ENCODE measurements around the gene MTHFSD.
A peak's percentile ranks its signal among the peaks of the same experiment; 100 is the strongest.

MTHFSD gene

DNA sequence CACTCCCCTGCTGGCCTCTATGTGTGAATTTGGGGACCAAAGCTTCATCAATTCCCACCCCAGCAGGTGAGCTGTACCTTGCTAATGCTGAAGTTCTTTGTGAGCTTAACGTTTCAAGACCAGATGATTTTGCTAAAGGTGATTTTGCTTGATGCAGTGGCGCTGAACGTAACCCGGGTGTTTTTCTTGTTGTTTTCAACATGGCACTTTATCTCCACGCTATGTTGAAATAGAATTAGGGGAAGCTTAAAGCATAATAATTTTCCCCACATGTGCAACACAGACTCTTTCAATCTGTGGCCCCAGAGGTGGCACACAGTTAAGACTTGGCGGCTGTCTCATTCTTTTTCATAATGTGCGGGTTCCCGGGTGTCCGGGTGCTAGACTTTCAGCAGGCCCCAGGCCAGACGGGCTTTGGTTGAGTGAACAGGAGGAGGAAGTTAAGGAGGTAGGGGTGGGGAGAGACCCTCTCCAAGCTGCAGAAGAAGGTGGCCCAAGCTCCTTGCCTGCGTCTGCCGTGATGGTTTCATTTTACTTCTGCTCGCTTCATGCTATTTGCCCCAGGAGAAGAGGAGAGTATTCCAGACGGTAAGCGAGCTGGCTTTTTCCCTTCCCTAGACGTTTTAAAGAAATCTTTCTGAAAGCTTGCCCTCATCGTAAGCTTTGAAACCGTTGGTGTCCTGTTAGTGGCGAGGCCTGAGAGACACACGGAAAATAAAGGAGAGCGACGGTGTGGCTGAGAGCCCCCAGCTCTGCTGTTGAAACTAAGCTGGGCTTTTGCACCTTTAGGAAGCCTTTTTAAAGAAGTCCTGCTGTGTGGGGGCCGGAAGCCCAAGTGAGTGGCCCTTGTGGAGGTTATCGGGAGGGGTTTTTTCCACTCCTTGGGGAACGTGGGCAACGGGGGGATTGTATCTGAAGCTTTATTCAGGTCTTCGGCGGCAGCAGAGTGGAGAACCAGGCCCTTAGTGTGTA lies 15.8 kb upstream of the MTHFSD start:
- H3K4me3 ChIP-seq (ENCODE audit: low read depth, low read length), result no peak overlapping the region

DNA sequence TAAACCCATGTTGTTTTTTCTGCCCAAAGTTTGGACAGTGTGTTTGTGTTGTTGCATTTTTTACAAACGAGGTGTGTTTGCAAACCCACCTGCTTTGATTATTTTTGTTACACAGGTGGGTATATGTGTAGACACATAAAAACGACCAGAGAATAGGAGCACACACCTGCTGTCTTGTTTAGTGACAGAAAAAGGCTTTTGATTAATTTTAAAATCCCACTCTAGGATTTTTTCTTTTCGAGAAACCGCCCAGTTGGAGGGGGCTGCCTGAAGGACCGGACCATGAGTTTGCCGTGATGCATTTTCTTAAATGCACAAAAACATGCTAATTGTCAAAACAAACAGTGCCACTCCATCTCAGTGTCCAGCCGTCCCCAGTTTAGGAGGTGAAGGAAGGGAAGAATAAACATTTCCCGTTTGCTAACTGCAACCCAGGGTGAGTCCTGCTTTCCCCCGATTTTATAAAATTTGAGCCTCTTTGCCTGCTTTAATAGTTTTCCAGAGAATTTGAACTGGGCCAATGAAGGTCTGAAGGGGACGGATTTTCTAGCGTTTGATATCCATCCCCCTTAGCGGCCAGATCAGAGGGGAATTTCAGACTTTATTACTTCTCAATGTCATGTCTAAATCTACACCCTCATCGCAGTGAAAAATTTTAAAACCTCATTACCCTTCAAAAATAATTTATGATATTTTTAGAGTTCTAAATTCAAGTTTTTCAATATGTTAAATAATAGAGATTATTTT lies 14.8 kb upstream of the MTHFSD start:
- H3K4me3 ChIP-seq (ENCODE audit: low read depth, low read length), result no peak overlapping the region

DNA sequence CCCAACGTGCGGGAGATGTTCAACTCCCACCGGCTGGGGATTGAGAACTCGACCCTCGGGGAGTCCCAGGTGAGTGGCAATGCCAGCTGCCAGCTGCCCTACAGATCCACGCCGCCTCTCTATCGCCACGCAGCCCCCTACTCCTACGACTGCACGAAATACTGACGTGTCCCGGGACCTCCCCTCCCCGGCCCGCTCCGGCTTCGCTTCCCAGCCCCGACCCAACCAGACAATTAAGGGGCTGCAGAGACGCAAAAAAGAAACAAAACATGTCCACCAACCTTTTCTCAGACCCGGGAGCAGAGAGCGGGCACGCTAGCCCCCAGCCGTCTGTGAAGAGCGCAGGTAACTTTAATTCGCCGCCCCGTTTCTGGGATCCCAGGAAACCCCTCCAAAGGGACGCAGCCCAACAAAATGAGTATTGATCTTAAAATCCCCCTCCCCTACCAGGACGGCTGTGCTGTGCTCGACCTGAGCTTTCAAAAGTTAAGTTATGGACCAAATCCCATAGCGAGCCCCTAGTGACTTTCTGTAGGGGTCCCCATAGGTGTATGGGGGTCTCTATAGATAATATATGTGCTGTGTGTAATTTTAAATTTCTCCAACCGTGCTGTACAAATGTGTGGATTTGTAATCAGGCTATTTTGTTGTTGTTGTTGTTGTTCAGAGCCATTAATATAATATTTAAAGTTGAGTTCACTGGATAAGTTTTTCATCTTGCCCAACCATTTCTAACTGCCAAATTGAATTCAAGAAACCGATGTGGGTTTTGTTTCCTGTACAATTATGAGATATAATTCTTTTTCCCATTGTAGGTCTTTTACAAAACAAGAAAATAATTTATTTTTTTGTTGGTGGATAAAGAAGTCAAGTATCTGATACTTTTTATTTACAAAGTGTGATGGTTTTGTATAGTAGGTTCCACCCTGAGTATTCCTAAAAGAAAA lies 13.9 kb upstream of the MTHFSD start:
- H3K4me3 ChIP-seq (ENCODE audit: low read depth, low read length), result no peak overlapping the region

DNA sequence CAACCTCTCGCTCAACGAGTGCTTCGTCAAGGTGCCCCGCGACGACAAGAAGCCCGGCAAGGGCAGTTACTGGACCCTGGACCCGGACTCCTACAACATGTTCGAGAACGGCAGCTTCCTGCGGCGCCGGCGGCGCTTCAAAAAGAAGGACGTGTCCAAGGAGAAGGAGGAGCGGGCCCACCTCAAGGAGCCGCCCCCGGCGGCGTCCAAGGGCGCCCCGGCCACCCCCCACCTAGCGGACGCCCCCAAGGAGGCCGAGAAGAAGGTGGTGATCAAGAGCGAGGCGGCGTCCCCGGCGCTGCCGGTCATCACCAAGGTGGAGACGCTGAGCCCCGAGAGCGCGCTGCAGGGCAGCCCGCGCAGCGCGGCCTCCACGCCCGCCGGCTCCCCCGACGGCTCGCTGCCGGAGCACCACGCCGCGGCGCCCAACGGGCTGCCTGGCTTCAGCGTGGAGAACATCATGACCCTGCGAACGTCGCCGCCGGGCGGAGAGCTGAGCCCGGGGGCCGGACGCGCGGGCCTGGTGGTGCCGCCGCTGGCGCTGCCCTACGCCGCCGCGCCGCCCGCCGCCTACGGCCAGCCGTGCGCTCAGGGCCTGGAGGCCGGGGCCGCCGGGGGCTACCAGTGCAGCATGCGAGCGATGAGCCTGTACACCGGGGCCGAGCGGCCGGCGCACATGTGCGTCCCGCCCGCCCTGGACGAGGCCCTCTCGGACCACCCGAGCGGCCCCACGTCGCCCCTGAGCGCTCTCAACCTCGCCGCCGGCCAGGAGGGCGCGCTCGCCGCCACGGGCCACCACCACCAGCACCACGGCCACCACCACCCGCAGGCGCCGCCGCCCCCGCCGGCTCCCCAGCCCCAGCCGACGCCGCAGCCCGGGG lies 12.9 kb upstream of the MTHFSD start:
- H3K4me3 ChIP-seq (ENCODE audit: low read depth, low read length), result peak overlapping the region; percentile 8

DNA sequence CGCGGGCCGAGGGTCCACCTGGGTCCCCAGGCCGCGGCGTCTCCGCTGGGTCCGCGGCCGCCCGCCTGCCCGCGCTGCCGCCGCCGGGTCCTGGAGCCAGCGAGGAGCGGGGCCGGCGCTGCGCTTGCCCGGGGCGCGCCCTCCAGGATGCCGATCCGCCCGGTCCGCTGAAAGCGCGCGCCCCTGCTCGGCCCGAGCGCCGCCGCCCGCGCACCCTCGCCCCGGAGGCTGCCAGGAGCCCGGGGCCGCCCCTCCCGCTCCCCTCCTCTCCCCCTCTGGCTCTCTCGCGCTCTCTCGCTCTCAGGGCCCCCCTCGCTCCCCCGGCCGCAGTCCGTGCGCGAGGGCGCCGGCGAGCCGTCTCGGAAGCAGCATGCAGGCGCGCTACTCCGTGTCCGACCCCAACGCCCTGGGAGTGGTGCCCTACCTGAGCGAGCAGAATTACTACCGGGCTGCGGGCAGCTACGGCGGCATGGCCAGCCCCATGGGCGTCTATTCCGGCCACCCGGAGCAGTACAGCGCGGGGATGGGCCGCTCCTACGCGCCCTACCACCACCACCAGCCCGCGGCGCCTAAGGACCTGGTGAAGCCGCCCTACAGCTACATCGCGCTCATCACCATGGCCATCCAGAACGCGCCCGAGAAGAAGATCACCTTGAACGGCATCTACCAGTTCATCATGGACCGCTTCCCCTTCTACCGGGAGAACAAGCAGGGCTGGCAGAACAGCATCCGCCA lies 12.1 kb upstream of the MTHFSD start:
- peak overlapping the region; percentile 13 for H3K4me3 ChIP-seq (ENCODE audit: low read depth, low read length)

DNA sequence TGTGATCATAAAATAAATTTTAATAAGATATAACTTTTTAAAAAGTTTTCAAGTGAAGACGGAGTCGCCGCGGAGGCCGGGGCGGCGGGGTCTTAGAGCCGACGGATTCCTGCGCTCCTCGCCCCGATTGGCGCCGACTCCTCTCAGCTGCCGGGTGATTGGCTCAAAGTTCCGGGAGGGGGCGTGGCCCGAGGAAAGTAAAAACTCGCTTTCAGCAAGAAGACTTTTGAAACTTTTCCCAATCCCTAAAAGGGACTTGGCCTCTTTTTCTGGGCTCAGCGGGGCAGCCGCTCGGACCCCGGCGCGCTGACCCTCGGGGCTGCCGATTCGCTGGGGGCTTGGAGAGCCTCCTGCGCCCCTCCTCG lies 11.5 kb upstream of the MTHFSD start, which contains the start of gene FOXC2:
FOXC2 (plus strand) TSS at position 229 of the 365 bp plus-strand sequence. CDS start 507 bp downstream, outside the sequence.
- peak within 1 kb of the TSS; percentile 13 for H3K4me3 ChIP-seq (ENCODE audit: low read depth, low read length)

DNA sequence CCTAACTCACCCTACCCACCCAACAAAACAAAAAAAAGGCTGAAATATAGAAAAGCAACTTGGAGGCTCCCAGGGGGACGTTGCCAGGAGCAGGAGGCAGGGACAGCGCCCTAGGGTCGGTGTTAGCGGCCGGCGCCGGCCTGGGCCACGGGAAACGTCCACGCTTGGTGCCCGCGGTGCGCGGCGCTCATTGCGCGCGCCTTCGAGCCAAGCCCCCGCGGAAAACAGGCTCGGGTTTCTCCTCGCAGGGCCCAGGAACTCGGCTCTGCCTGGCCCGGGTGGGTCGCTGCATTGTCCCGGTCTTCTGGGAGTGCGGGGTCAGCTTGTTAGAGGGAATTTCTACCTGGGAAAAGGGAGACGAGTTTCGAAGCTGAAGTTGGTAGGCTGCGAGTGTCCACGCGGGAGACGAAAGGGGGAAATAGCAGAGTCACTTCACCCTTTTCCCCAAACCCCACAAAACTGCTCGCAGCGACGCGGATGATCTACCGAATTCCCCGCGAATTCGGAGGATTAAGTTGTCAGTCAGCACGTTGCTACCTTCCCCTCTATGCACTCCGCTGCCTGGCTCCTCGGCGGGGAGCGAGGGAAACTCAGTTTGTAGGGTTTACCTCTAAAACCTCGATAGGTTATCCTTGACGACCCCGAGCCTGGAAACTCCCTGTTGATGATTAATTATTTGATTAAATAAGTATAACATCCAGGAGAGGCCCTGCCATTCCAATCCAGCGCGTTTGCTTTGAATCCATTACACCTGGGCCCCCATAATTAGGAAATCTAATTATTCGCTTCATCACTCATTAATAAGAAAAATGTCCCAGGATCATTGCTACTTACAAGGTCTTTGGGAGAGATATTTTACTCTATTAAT lies 10.8 kb upstream of the MTHFSD start:
- no peak overlapping the region for H3K4me3 ChIP-seq (ENCODE audit: low read depth, low read length)

DNA sequence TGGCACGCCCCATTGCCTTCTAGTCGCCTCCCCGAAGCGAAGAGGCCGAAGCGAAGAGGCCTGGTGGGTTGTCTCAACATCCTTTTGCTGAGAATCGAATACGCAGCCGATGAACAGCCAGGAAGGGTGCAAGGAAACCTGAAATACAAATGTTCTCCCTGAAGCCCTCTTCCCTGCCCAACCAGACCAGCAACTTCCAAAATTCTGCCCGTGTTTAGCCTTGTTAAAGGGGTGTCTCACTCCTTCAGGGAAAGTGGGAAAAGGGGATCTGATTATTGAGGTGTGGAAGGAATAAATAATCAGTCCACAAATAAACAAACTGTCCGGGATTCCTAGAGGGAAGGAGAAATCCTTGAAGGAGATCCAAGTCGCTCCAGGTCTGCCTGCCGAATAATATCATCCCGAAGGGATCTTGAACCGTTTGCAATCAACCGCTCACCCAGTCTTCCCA lies 10.2 kb upstream of the MTHFSD start:
- H3K4me3 ChIP-seq (ENCODE audit: low read depth, low read length), result no peak overlapping the region

DNA sequence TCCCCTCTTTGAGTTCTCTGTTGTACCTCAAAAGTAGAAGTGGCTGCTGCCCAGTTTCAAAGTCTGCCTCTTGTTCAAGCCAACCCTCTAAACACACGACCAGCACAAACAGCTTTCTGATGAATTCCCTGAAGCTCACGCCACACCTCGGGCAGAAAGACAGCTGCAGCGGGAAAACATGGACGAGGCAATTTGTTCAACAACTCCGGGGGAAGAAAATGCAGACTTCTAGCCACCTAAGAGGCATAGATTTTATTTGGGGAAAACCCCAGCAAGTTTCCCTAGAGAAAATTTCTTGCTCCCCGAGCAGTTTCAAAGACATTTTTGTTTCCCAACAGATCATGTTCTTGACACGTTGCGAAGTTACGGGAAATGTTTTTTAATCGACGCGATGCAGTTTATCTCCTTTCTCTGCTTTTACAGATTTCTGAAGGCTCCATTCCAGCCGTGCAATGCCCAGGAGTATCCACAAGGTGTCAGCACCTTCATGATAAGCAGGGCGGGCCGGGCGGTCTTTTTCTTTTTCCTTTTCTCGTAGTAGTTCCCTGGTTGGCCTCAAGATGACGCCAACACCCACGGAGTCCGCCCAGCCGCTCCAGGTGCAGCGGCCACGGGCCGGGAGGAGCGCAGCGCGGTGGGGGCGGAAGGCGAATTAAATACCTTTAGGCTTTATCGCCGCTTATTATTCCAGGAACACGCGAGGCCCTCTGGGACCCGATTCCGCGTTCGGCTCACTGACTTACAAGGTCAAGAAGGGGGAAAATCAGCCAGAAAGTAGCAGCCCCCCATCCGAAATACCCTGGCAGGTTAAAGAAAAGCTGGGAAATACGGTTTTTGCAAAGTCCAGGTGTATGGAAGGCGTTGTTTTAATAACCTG lies 8.7 kb upstream of the MTHFSD start:
- no peak overlapping the region for H3K4me3 ChIP-seq (ENCODE audit: low read depth, low read length)

DNA sequence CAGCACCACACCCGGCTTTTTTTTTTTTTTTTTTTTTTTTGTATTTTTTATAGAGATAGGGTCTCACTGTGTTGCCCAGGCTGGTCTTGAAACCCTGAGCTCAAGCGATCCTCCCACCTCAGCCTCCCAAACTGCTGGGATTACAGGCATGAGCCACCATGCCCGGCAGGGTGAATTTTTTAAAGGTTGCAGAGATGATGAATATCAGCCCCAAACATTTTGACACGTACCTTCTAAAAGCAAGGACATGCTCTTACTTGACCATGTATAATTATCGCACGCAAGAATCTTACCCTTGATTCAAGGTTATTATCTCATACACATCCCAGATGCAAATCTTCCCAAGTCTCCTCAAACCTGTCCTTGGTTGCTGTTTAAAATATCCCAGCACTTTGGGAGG lies 7.3 kb upstream of the MTHFSD start:
- H3K4me3 ChIP-seq (ENCODE audit: low read depth, low read length), result no peak overlapping the region

DNA sequence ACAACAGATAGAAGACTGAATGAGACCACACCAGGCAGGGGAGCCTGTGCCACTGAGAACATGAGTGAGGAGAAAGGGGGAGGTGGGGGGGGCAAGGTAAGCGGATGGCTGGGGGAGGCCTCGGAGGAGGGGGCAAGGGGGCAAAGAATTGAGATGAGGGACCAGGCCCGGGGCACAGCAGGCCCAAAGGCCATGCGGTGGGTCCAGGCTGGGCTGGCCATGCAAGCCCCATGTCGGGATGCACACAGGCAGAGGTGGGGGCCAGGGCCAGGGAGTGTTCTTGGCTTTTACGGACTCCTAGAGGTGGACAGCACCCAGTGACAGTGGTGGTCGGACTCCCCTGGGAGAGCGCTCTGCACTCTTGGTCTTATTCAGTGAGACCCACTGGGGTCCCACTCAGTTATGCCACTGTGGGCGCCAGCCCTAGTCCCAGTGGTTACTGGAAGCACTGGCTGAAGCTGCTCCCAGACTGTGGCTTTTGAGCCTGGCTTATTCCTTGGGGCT lies 4.8 kb upstream of the MTHFSD start:
- H3K4me3 ChIP-seq (ENCODE audit: low read depth, low read length), result no peak overlapping the region

DNA sequence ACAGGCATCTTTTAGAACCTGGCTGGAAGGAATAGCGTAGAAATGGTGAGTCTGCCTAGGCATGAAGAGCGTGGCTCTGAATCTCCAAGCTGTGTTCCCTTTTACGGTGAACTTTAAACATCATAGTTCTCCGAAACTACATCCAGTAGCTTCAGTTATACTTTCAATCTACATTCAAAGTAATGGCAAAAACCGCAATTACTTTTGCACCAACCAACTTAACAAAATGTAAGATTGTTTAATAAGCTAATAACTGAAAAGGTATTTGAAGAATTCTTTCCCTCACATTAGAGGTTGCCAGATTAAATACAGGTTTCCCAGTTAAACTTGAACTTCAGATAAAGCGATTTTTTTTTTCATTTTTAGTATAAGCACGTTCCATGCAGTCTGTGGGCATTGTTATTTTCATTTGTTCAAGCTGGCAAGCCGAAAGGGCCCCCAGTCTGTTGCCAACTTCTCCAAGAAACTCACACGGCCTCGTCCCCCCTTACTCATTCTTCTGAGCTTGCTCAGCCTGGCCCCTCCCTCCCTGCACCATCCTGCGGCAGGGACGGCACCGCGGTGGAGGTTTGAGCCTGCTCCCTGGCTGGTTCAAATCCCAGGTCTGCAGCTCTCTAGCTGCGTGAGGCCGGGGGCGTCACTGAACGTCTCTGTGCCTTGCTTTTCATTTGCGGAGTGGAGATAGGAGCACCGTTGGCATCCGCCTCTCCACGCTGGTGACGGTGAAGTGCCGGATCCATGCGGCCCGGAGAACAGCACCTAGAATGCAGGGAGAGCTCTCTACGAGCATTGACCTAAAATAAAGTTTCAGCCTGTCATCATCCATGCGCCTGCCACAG lies 3.5 kb upstream of the MTHFSD start:
- H3K4me3 ChIP-seq (ENCODE audit: low read depth, low read length), result no peak overlapping the region

DNA sequence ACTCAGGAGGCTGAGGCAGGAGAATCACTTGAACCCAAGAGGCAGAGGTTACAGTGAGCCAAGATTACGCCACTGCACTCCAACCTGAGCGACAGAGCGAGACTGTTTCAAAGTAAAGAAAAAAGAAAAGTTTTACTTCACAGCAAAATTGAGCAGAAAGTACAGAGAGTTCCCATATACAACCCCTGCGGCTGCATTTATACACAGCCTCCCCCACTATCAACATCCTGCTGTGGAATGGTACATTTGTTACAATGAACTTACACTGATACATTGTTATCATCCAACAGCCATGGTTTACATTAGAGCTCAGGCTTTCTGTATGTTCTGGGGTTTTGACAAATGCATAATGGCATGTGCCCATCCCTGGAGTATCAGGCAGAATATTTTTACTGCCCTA lies 2.6 kb upstream of the MTHFSD start:
- H3K4me3 ChIP-seq (ENCODE audit: low read depth, low read length), result no peak overlapping the region

DNA sequence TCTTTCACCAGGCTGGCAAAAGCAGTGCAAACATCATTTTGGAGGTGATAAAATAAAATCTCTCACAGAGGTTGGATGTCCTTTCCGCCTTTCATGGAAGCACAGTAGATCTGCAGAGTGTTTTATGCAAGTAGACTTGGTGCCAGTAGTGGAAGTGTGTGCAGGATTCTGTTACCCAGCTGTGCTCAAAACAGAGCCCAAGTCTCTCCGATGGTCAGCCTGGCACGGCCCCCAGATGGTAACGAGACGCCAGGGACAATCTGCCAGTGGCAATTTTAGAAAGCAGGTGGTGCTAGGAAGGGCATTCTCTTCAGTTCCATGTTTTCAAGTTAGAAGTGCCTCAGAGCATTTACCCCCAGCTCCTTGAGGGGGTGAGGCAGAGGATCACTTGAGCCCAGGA lies 1.5 kb upstream of the MTHFSD start:
- H3K4me3 ChIP-seq (ENCODE audit: low read depth, low read length), result no peak overlapping the region

DNA sequence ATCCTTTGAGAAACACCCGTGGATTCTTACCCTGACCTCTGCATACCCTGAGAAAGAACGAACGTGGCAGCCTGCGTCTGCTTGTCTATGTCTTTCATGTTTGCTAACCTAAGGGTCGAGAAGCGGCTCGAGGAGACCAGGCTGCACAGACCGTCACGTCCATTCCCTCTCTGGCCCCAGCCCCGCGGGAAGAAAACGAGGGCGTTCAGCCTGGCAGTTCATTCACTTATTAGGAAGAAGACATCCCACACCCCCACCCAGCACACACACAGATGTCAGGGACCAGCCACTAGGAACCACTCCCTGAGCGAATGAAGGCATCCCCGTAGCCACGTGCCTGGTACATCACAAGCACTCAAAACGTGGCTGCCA lies 655 bp upstream of the MTHFSD start:
- H3K4me3 ChIP-seq (ENCODE audit: low read depth, low read length), result peak overlapping the region; percentile 37

DNA sequence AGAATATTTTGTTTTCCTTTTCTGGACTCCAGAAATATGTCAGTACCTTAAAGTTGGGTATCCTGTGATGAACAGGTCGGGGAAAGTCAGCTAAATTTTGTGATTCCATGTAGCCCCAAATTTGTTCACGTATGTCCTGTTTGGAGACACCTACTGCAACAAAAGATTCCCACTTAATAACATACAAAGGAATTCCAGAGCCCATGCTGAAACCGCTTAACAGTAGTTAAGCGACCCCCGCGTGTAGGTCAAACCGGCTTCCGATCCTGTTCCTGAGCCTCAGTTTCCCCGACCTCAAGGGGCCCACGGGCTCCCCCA lies 477 bp downstream of the MTHFSD start:
- peak overlapping the region; percentile 37 for H3K4me3 ChIP-seq (ENCODE audit: low read depth, low read length)

Data from iPS-11a (cell line).